ENCODE results near the gene SIRT2. TPM values are rescaled to one million over a fixed set of nuclear protein-coding genes. Genes with fewer than 3 reads are reported as not detected.

The SIRT2 gene
- total RNA-seq, 1 experiment from 2014 or later, result 37.4 TPM

GRCh38 chr19:38834590-38834989 lies 64.8 kb downstream of the SIRT2 start:
- intact Hi-C loops (cut with micrococcal nuclease), result loop anchor here (5.0 kb wide), 2 partner anchors 37 to 277 kb away; no protein-coding TSS in a partner anchor
- H3K27ac Mint-ChIP-seq (ENCODE audit: low read depth, unreplicated experiment), result no peak overlapping the region
- ChIA-PET CTCF (interaction anchor here (0.5 to 1.9 kb wide), 4 partner anchors 95 to 452 kb away, joined by 3 to 6 read pairs (median 3); partner anchors contain the start of gene SARS2), POLR2A (interaction anchor here (0.9 to 5.8 kb wide), 10 partner anchors 15 to 200 kb away, joined by 4 to 74 read pairs (median 6); partner anchors contain the start of gene ACTN4)
- H3K36me3 Mint-ChIP-seq (ENCODE audit: insufficient read depth, unreplicated experiment), result peaks cover 56% of the 10 kb centered on the region
- no peaks in the 10 kb centered on the region for H3K9me3 Mint-ChIP-seq (ENCODE audit: unreplicated experiment)
- H3K27me3 Mint-ChIP-seq (ENCODE audit: insufficient read depth, unreplicated experiment), result no peaks in the 10 kb centered on the region
- TF ChIP-seq, protein P1, sequence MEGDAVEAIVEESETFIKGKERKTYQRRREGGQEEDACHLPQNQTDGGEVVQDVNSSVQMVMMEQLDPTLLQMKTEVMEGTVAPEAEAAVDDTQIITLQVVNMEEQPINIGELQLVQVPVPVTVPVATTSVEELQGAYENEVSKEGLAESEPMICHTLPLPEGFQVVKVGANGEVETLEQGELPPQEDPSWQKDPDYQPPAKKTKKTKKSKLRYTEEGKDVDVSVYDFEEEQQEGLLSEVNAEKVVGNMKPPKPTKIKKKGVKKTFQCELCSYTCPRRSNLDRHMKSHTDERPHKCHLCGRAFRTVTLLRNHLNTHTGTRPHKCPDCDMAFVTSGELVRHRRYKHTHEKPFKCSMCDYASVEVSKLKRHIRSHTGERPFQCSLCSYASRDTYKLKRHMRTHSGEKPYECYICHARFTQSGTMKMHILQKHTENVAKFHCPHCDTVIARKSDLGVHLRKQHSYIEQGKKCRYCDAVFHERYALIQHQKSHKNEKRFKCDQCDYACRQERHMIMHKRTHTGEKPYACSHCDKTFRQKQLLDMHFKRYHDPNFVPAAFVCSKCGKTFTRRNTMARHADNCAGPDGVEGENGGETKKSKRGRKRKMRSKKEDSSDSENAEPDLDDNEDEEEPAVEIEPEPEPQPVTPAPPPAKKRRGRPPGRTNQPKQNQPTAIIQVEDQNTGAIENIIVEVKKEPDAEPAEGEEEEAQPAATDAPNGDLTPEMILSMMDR (IDR thresholded peaks at IDR 0.05; ENCODE audit: unreplicated experiment), result no peak
- no TSS peak for BruUV-seq (replicated peaks)
- no peak for DNase-seq (ENCODE audit: unreplicated experiment)
- H3K4me3 Mint-ChIP-seq (ENCODE audit: unreplicated experiment), result no peak overlapping the region
- H3K4me1 Mint-ChIP-seq (ENCODE audit: insufficient read depth, unreplicated experiment), result peaks cover 27% of the 10 kb centered on the region

GRCh38 chr19:38834104-38834490 lies 65.3 kb downstream of the SIRT2 start:
- H3K36me3 Mint-ChIP-seq (ENCODE audit: insufficient read depth, unreplicated experiment), result peaks cover 55% of the 10 kb centered on the region
- ChIA-PET POLR2A (interaction anchor here (0.8 to 5.8 kb wide), 5 partner anchors 18 to 186 kb away, joined by 3 to 74 read pairs (median 5); partner anchors contain the start of gene ACTN4), CTCF (interaction anchor here (0.5 to 1.9 kb wide), 4 partner anchors 22 to 452 kb away, joined by 3 to 6 read pairs (median 4); no protein-coding TSS in a partner anchor)
- TF ChIP-seq, protein P1 (IDR thresholded peaks at IDR 0.05; ENCODE audit: unreplicated experiment), result no peak
- intact Hi-C loops (cut with micrococcal nuclease), result loop anchor here (5.0 kb wide), 2 partner anchors 37 to 277 kb away; no protein-coding TSS in a partner anchor
- BruUV-seq (replicated peaks), result no TSS peak
- no peak for DNase-seq (ENCODE audit: unreplicated experiment)
- peaks cover 25% of the 10 kb centered on the region for H3K4me1 Mint-ChIP-seq (ENCODE audit: insufficient read depth, unreplicated experiment)
- H3K4me3 Mint-ChIP-seq (ENCODE audit: unreplicated experiment), result no peak overlapping the region
- no peak overlapping the region for H3K27ac Mint-ChIP-seq (ENCODE audit: low read depth, unreplicated experiment)
- H3K27me3 Mint-ChIP-seq (ENCODE audit: insufficient read depth, unreplicated experiment), result no peaks in the 10 kb centered on the region
- no peaks in the 10 kb centered on the region for H3K9me3 Mint-ChIP-seq (ENCODE audit: unreplicated experiment)

DNA sequence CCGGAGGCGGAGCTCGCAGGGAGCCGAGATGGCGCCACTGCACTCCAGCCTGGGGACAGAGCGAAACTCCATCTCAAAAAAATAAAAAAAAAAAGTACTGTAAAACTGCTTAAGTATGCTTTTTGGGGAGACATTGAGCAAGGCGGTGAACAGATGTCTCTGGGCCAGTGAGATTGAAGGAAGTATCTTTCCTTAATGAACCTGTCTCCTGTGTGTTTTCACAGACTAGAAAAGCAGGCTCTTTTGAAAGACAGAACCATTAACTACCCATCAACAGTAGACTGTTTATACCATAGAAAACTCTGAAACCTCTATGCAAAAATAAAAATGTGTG lies 66.4 kb downstream of the SIRT2 start:
- H3K9me3 Mint-ChIP-seq (ENCODE audit: unreplicated experiment), result no peaks in the 10 kb centered on the region
- peaks cover 55% of the 10 kb centered on the region for H3K36me3 Mint-ChIP-seq (ENCODE audit: insufficient read depth, unreplicated experiment)
- intact Hi-C loops (cut with micrococcal nuclease), result loop anchor here (5.0 kb wide), 2 partner anchors 36 to 276 kb away; no protein-coding TSS in a partner anchor
- TF ChIP-seq, protein P1 (IDR thresholded peaks at IDR 0.05; ENCODE audit: unreplicated experiment), result no peak
- ChIA-PET CTCF (interaction anchor here (1.1 kb wide), 1 partner anchor 84 kb away, joined by 3 read pairs; no protein-coding TSS in a partner anchor), POLR2A (no interaction called here)
- no peak overlapping the region for H3K27ac Mint-ChIP-seq (ENCODE audit: low read depth, unreplicated experiment)
- H3K4me1 Mint-ChIP-seq (ENCODE audit: insufficient read depth, unreplicated experiment), result peaks cover 17% of the 10 kb centered on the region
- DNase-seq (ENCODE audit: unreplicated experiment), result no peak
- H3K27me3 Mint-ChIP-seq (ENCODE audit: insufficient read depth, unreplicated experiment), result no peaks in the 10 kb centered on the region
- BruUV-seq (replicated peaks), result no TSS peak
- H3K4me3 Mint-ChIP-seq (ENCODE audit: unreplicated experiment), result no peak overlapping the region

DNA sequence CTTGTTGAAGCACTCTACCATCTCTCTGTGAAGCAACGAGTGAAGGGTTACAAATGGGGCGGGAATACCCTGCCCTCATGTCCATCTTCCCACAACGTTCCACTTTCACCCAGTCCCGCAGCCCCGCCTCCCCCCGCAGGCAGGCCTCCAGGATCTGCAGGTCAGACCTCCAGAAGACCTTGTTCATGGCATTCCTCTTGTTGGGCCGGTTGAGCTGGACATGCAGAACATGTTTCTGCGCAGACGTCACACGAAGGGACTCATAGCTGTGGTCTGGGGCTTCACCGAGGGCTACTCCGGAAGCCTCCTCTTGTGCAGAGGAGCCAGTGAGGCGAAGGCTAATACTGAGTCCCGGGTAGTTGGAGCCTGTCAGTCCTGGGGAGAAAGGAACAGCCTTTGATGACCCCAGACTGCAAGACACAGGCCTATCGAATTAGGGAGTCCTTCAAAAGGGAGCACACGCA lies 68.2 kb downstream of the SIRT2 start:
- peaks cover 53% of the 10 kb centered on the region for H3K36me3 Mint-ChIP-seq (ENCODE audit: insufficient read depth, unreplicated experiment)
- ChIA-PET CTCF (interaction anchor here (0.7 kb wide), 1 partner anchor 143 kb away, joined by 3 read pairs; no protein-coding TSS in a partner anchor), POLR2A (interaction anchor here (0.9 to 2.7 kb wide), 17 partner anchors 9 to 457 kb away, joined by 3 to 31 read pairs (median 6); partner anchors contain the start of genes ACTN4, FAM98C, NFKBIB and PSMD8)
- BruUV-seq (replicated peaks), result TSS peak; percentile 50
- H3K27ac Mint-ChIP-seq (ENCODE audit: low read depth, unreplicated experiment), result peak overlapping the region; percentile 82
- no peaks in the 10 kb centered on the region for H3K9me3 Mint-ChIP-seq (ENCODE audit: unreplicated experiment)
- H3K4me1 Mint-ChIP-seq (ENCODE audit: insufficient read depth, unreplicated experiment), result peaks cover 17% of the 10 kb centered on the region
- intact Hi-C loops (cut with micrococcal nuclease), result loop anchor here (1.0 to 5.0 kb wide), 4 partner anchors 34 to 274 kb away; no protein-coding TSS in a partner anchor
- peak overlapping the region; percentile 77 for H3K4me3 Mint-ChIP-seq (ENCODE audit: unreplicated experiment)
- no peaks in the 10 kb centered on the region for H3K27me3 Mint-ChIP-seq (ENCODE audit: insufficient read depth, unreplicated experiment)
- peak; percentile 73 for DNase-seq (ENCODE audit: unreplicated experiment)
- TF ChIP-seq, protein P1 (IDR thresholded peaks at IDR 0.05; ENCODE audit: unreplicated experiment), result no peak
